ENCODE data around the gene MORN1. TPM values are rescaled to one million over a fixed set of nuclear protein-coding genes. Genes with fewer than 3 reads are reported as not detected.

Gene MORN1
- polyA plus RNA-seq, 1 donor (not counting 4 experiments of a cell fraction or from before 2014, with no cell fraction given), result 2.1 TPM

DNA sequence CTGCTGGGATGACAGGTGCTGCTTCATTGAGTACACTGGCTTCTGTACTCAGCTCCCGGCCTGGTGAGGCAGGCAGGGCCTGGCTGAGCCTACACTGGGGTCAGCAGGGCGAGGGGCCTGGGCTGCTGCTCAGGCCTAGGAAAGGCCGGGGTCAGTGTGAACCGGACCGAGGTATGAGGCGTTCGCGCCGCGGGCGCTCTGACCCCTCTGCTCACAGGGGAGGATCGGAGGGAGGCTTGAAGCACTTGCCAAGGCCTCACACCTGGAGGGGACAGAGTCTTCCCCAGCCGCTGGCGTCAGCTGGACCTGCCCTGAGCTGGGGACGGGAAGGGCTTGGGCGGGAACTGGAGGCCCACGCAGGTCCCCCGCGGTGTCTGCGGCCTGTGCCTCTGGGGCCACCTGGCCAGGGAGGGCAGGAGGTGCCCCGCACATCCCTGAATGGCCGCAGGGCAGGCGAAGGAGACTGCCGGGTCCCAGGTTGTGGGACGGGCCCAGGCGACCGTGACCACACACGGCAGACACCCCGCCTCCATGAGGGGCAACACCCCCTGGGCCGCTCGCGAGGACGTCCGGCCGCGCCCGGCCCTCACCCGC, 20.5 kb upstream of the MORN1 start:
- Histone ChIP-seq H3K79me2 (ENCODE audit: control insufficient read depth, insufficient read depth, low read length) (peaks cover 9% of the 10 kb centered on the region), H3K9me1 (ENCODE audit: control insufficient read depth, extremely low read depth, insufficient read depth, low read length) (no peaks in the 10 kb centered on the region), H3K9ac (ENCODE audit: control insufficient read depth, extremely low read depth, insufficient read depth, low read length) (peak overlapping the region; percentile 87), H3K27me3 (ENCODE audit: control insufficient read depth, extremely low read depth, insufficient read depth, low read length) (no peaks in the 10 kb centered on the region), H2AFZ (ENCODE audit: control insufficient read depth, low read length) (peak overlapping the region; percentile 68), H4K20me1 (ENCODE audit: control insufficient read depth, extremely low read depth, insufficient read depth, low read length) (no peaks in the 10 kb centered on the region), H3K4me2 (ENCODE audit: control insufficient read depth, extremely low read depth, insufficient read depth, low read depth, low read length) (peak overlapping the region; percentile 91), H3K36me3 (ENCODE audit: control insufficient read depth in 2 of 2, extremely low read depth in 1 of 2, insufficient read depth in 2 of 2, low read length in 2 of 2) (peaks cover 7 to 11% of the 10 kb centered on the region in 2 experiments), H3K4me1 (ENCODE audit: control insufficient read depth, extremely low read depth, insufficient read depth, low read length) (peaks cover 34% of the 10 kb centered on the region), H3K9me3 (ENCODE audit: control insufficient read depth, low read depth, low read length) (no peaks in the 10 kb centered on the region), H3K4me3 (ENCODE audit: control insufficient read depth in 2 of 3, extremely low read depth in 1 of 3, insufficient read depth in 2 of 3, low read depth in 1 of 3, low read length in 3 of 3) (peak overlapping the region; percentile 83 to 85 (median 85)), H3K27ac (ENCODE audit: control insufficient read depth, insufficient read depth, low read length) (peak overlapping the region; percentile 69)
- no peak for TF ChIP-seq EZH2 (IDR thresholded peaks at IDR 0.05; ENCODE audit: low read length)
- TF ChIP-seq, protein P1, sequence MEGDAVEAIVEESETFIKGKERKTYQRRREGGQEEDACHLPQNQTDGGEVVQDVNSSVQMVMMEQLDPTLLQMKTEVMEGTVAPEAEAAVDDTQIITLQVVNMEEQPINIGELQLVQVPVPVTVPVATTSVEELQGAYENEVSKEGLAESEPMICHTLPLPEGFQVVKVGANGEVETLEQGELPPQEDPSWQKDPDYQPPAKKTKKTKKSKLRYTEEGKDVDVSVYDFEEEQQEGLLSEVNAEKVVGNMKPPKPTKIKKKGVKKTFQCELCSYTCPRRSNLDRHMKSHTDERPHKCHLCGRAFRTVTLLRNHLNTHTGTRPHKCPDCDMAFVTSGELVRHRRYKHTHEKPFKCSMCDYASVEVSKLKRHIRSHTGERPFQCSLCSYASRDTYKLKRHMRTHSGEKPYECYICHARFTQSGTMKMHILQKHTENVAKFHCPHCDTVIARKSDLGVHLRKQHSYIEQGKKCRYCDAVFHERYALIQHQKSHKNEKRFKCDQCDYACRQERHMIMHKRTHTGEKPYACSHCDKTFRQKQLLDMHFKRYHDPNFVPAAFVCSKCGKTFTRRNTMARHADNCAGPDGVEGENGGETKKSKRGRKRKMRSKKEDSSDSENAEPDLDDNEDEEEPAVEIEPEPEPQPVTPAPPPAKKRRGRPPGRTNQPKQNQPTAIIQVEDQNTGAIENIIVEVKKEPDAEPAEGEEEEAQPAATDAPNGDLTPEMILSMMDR (optimal IDR thresholded peaks at IDR 0.05 in 1 of 3, IDR thresholded peaks at IDR 0.05 in 1 of 3, conservative IDR thresholded peaks at IDR 0.05 in 1 of 3; ENCODE audit: extremely low read depth in 1 of 3, insufficient read depth in 2 of 3, low read length in 3 of 3), result no peak
- dilution Hi-C loops (cut with MboI; ENCODE audit: extremely low pct_ligation_motif_present, low sequenced_read_pairs), result loop anchor here (25.0 kb wide), 1 partner anchor 1000 kb away; no protein-coding TSS in a partner anchor
- FAIRE-seq (no peak), DNase-seq (ENCODE audit: low read depth, low spot score) (no peak)

DNA sequence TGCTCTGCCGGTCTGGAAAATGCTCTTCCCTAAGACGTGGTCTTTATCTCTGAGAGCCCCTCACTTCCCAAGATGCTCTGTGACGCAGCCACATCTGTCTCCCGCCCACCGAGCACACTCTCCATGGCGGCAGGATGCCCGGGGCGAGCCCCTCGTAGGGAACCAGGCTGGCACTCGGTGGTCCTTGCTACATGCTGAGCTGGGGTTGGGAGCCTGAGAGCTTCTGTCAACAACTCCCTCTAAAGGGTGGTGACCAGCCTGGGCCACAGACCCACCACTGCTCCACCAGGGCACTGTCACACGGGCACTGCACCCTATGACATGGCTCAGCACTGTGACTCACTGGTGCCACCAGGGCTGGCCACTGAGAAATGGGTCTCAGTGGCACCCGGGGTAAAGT, 18.4 kb upstream of the MORN1 start:
- Histone ChIP-seq H3K9me3 (ENCODE audit: control insufficient read depth, low read depth, low read length) (no peaks in the 10 kb centered on the region), H3K36me3 (ENCODE audit: control insufficient read depth in 2 of 2, extremely low read depth in 1 of 2, insufficient read depth in 2 of 2, low read length in 2 of 2) (peaks cover 8 to 21% of the 10 kb centered on the region in 2 experiments), H3K4me2 (ENCODE audit: control insufficient read depth, extremely low read depth, insufficient read depth, low read depth, low read length) (no peak overlapping the region), H3K79me2 (ENCODE audit: control insufficient read depth, insufficient read depth, low read length) (peaks cover 9% of the 10 kb centered on the region), H3K4me3 (ENCODE audit: control insufficient read depth in 2 of 3, extremely low read depth in 1 of 3, insufficient read depth in 2 of 3, low read depth in 1 of 3, low read length in 3 of 3) (no peak overlapping the region), H3K27ac (ENCODE audit: control insufficient read depth, insufficient read depth, low read length) (no peak overlapping the region), H4K20me1 (ENCODE audit: control insufficient read depth, extremely low read depth, insufficient read depth, low read length) (no peaks in the 10 kb centered on the region), H3K9me1 (ENCODE audit: control insufficient read depth, extremely low read depth, insufficient read depth, low read length) (no peaks in the 10 kb centered on the region), H3K27me3 (ENCODE audit: control insufficient read depth, extremely low read depth, insufficient read depth, low read length) (no peaks in the 10 kb centered on the region), H3K4me1 (ENCODE audit: control insufficient read depth, extremely low read depth, insufficient read depth, low read length) (peaks cover 20% of the 10 kb centered on the region), H3K9ac (ENCODE audit: control insufficient read depth, extremely low read depth, insufficient read depth, low read length) (no peak overlapping the region), H2AFZ (ENCODE audit: control insufficient read depth, low read length) (no peak overlapping the region)
- FAIRE-seq (no peak), DNase-seq (ENCODE audit: low read depth, low spot score) (no peak)
- TF ChIP-seq, protein P1 (optimal IDR thresholded peaks at IDR 0.05 in 1 of 3, IDR thresholded peaks at IDR 0.05 in 1 of 3, conservative IDR thresholded peaks at IDR 0.05 in 1 of 3; ENCODE audit: extremely low read depth in 1 of 3, insufficient read depth in 2 of 3, low read length in 3 of 3), result no peak
- TF ChIP-seq EZH2 (IDR thresholded peaks at IDR 0.05; ENCODE audit: low read length), result no peak
- dilution Hi-C loops (cut with MboI; ENCODE audit: extremely low pct_ligation_motif_present, low sequenced_read_pairs), result loop anchor here (25.0 kb wide), 1 partner anchor 1003 kb away; no protein-coding TSS in a partner anchor
